Measurements from ENCODE around the gene POC5. TPM values are rescaled to one million over a fixed set of nuclear protein-coding genes. Genes with fewer than 3 reads are reported as not detected.

POC5 gene
- polyA plus RNA-seq, 2 of the 4 experiments (the other 2 are of a cell fraction), result 12.7 to 26.2 TPM

GRCh38 chr5:75710637-75711036 lies 6.6 kb downstream of the POC5 start:
- POLR2A ChIA-PET, result no interaction called here
- ATAC-seq, result no peak
- no peaks in the 10 kb centered on the region for H3K9me3 ChIP-seq
- H3K27ac ChIP-seq, result no peak overlapping the region
- WGBS (ENCODE audit: missing lambda C conversion rate), result 97% methylated on average over 1 of the region's 1 CpG
- CTCF ChIA-PET, result no interaction called here
- TF ChIP-seq MAFK (IDR thresholded peaks at IDR 0.05; ENCODE audit: partially characterized antibody) (peak; percentile 13), REST (IDR thresholded peaks at IDR 0.05) (no peak)
- H3K4me2 ChIP-seq, result no peak overlapping the region
- no peak for DNase-seq (ENCODE audit: low read depth in 1 of 2, low spot score in 1 of 2)
- no peak overlapping the region for H3K4me3 ChIP-seq
- peaks cover 13% of the 10 kb centered on the region for H3K4me1 ChIP-seq
- no peak for FAIRE-seq

- TF ChIP-seq TP53 (CRISPR knock-in tag; IDR thresholded peaks at IDR 0.05), result no peak
- peak; percentile 6 for TF ChIP-seq MAFK (IDR thresholded peaks at IDR 0.05; ENCODE audit: partially characterized antibody)
- no peak for TF ChIP-seq RNF2 (IDR thresholded peaks at IDR 0.05; ENCODE audit: borderline replicate concordance, low read depth)
- no peak for TF ChIP-seq FOXS1 (CRISPR knock-in tag; IDR thresholded peaks at IDR 0.05)
- 0 out of 2 replicates have a peak, but pooled peaks have one; percentile 9 for TF ChIP-seq FOSL2 (IDR thresholded peaks at IDR 0.05)
- peak; percentile 53; the same call in 1 of the 2 replicates for TF ChIP-seq FOSL2 (CRISPR knock-in tag; IDR thresholded peaks at IDR 0.05)
- no peak for TF ChIP-seq NR3C1 (IDR thresholded peaks at IDR 0.05)
- no peak for TF ChIP-seq CHD2 (IDR thresholded peaks at IDR 0.05; ENCODE audit: low read length, partially characterized antibody)
- ATAC-seq (peak in 1 of 2 experiments; percentile 68; a peak in 3 of 6 replicates), FAIRE-seq (peak; percentile 18), DNase-seq (ENCODE audit: low read depth in 1 of 2, low spot score in 1 of 2) (peak in 1 of 2 experiments; percentile 15)
- peaks cover 13% of the 10 kb centered on the region for H3K4me1 ChIP-seq
- WGBS (ENCODE audit: missing lambda C conversion rate), result 2% methylated on average over 1 of the region's 1 CpG
- no peak overlapping the region for H3K4me3 ChIP-seq
- ChIA-PET POLR2A (no interaction called here), CTCF (no interaction called here)
- no peaks in the 10 kb centered on the region for H3K9me3 ChIP-seq
- peak overlapping the region; percentile 18; the same call in 1 of the 3 replicates for H3K4me2 ChIP-seq
- peak overlapping the region in 1 of 2 experiments; percentile 36; a peak in 1 of 6 replicates for H3K27ac ChIP-seq
These were observed 9.2 kb downstream of the POC5 start for GRCh38 chr5:75707911-75708509.

- no peak for DNase-seq (ENCODE audit: low read depth in 1 of 2, low spot score in 1 of 2)
- no peak overlapping the region for H3K4me3 ChIP-seq
- no peaks in the 10 kb centered on the region for H3K9me3 ChIP-seq
- no peak for ATAC-seq
- peaks cover 13% of the 10 kb centered on the region for H3K4me1 ChIP-seq
- ChIA-PET POLR2A (no interaction called here), CTCF (interaction anchor here (1.2 kb wide), 1 partner anchor 26 kb away, joined by 6 read pairs; no protein-coding TSS in a partner anchor)
- TF ChIP-seq NFE2L2 (conservative IDR thresholded peaks at IDR 0.05; ENCODE audit: low read length) (no peak), ESRRA (IDR thresholded peaks at IDR 0.05; ENCODE audit: borderline replicate concordance, low read length) (no peak), NPAS2 (CRISPR knock-in tag; IDR thresholded peaks at IDR 0.05; ENCODE audit: borderline replicate concordance) (no peak), RCOR1 (IDR thresholded peaks at IDR 0.05; ENCODE audit: low read depth, low read length) (no peak), EHMT2 (IDR thresholded peaks at IDR 0.05; ENCODE audit: low read depth) (no peak), GATA3 (IDR thresholded peaks at IDR 0.05; ENCODE audit: borderline replicate concordance) (no peak), TP53 (CRISPR knock-in tag; IDR thresholded peaks at IDR 0.05) (no peak), HES2 (IDR thresholded peaks at IDR 0.05) (no peak), HDAC2 (IDR thresholded peaks at IDR 0.05) (no peak), PBX3 (IDR thresholded peaks at IDR 0.05) (no peak), EHF (CRISPR knock-in tag; IDR thresholded peaks at IDR 0.05) (no peak), CBX8 (IDR thresholded peaks at IDR 0.05) (no peak), FOSL2 (IDR thresholded peaks at IDR 0.05) (no peak), FOSL2 (CRISPR knock-in tag; IDR thresholded peaks at IDR 0.05) (no peak), ATOH8 (CRISPR knock-in tag; IDR thresholded peaks at IDR 0.05; ENCODE audit: low read depth) (no peak), REST (IDR thresholded peaks at IDR 0.05) (no peak), HEYL (CRISPR knock-in tag; IDR thresholded peaks at IDR 0.05) (no peak), RNF2 (IDR thresholded peaks at IDR 0.05; ENCODE audit: borderline replicate concordance, low read depth) (no peak)
- WGBS (ENCODE audit: missing lambda C conversion rate), result 89% methylated on average over 3 of the region's 3 CpGs
- H3K27ac ChIP-seq, result no peak overlapping the region
- no peak overlapping the region for H3K4me2 ChIP-seq
- FAIRE-seq, result no peak
These were observed 10.5 kb downstream of the POC5 start for GRCh38 chr5:75706775-75707174.
